Measurements from ENCODE around the gene REC8. TPM values are rescaled to one million over a fixed set of nuclear protein-coding genes. Genes with fewer than 3 reads are reported as not detected.
"Not testable (repeated sequence)": the region's sequence is repeated elsewhere in the genome, so short reads cannot be mapped to it uniquely, and the experiment has no call there.

The REC8 gene
- total and polyA plus RNA-seq, 9 donors, result 2.1 to 18.1 (median 10.7) TPM

GRCh38 chr14:24216345-24216699, 44.4 kb downstream of the REC8 start:
- Histone ChIP-seq H3K27me3 (ENCODE audit: control insufficient read depth, insufficient read depth, low read length) (no peaks in the 10 kb centered on the region), H3K4me3 (ENCODE audit: low read length) (peak overlapping the region; percentile 66), H3K4me1 (ENCODE audit: control insufficient read depth, insufficient read depth, low read length) (peaks cover 17% of the 10 kb centered on the region), H3K27ac (ENCODE audit: low read length) (peak overlapping the region; percentile 97), H3K9me3 (replicated peaks; ENCODE audit: control insufficient read depth, low read depth, low read length) (no peaks in the 10 kb centered on the region), H3K36me3 (ENCODE audit: control insufficient read depth, insufficient read depth, low read length) (peaks cover 19% of the 10 kb centered on the region)
- WGBS (ENCODE audit: insufficient coverage), result no CpG with 5 or more reads among the region's 2 CpGs
- DNase-seq, result no peak

DNA sequence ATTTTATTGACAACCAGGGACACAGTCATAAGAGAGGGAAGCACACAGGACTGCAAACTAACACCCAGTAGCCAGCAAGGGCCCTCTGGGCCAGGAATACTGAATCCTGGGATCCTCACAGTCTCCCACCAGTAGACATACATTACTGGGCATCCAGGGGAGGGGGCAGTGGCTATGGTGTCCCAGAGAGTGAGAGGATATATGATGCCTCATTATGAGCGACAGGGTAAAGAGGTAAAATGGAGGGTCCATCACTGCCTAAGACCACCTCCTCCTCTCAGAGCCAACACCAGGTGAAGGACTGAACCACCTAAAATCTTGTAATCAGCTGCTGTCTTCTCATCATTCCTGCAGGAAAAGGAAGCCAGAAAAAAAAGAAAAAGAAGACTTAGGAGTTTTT, 45.0 kb downstream of the REC8 start:
- WGBS (ENCODE audit: insufficient coverage), result no CpG with 5 or more reads among the region's 1 CpG
- peaks cover 17% of the 10 kb centered on the region for H3K4me1 ChIP-seq (ENCODE audit: control insufficient read depth, insufficient read depth, low read length)
- not testable (repeated sequence) for H3K27ac ChIP-seq (ENCODE audit: low read length); DNase-seq; H3K4me3 ChIP-seq (ENCODE audit: low read length); H3K9me3 ChIP-seq (replicated peaks; ENCODE audit: control insufficient read depth, low read depth, low read length); H3K27me3 ChIP-seq (ENCODE audit: control insufficient read depth, insufficient read depth, low read length)
- peaks cover 16% of the 10 kb centered on the region for H3K36me3 ChIP-seq (ENCODE audit: control insufficient read depth, insufficient read depth, low read length)

DNA sequence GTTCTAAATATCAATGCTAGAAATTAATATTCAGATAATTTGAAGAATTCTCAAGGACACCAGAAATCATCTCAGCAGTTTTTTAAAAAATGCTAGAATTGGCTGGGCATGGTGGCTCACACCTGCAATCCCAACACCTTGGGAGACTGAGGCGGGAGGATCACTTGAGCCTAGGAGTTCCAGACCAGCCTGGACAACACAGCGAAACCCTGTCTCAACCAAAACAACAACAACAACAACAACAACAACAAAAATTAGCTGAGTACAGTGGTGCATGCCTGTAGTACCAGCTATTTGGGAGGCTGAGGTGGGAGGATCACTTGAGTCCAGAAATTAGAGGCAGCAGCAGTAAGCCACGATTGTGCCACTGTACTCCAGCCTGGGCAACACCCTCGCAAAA, 47.2 kb downstream of the REC8 start:
- H3K27ac ChIP-seq (ENCODE audit: low read length), result no peak overlapping the region
- H3K36me3 ChIP-seq (ENCODE audit: control insufficient read depth, insufficient read depth, low read length), result peaks cover 14% of the 10 kb centered on the region
- peaks cover 12% of the 10 kb centered on the region for H3K4me1 ChIP-seq (ENCODE audit: control insufficient read depth, insufficient read depth, low read length)
- H3K4me3 ChIP-seq (ENCODE audit: low read length), result no peak overlapping the region
- no peaks in the 10 kb centered on the region for H3K27me3 ChIP-seq (ENCODE audit: control insufficient read depth, insufficient read depth, low read length)
- H3K9me3 ChIP-seq (replicated peaks; ENCODE audit: control insufficient read depth, low read depth, low read length), result no peaks in the 10 kb centered on the region
- no CpG with 5 or more reads among the region's 4 CpGs for WGBS (ENCODE audit: insufficient coverage)
- no peak for DNase-seq

- peaks cover 12% of the 10 kb centered on the region for H3K36me3 ChIP-seq (ENCODE audit: control insufficient read depth, insufficient read depth, low read length)
- no peak overlapping the region for H3K4me3 ChIP-seq (ENCODE audit: low read length)
- no peak overlapping the region for H3K27ac ChIP-seq (ENCODE audit: low read length)
- WGBS (ENCODE audit: insufficient coverage), result no CpG with 5 or more reads among the region's 3 CpGs
- H3K27me3 ChIP-seq (ENCODE audit: control insufficient read depth, insufficient read depth, low read length), result no peaks in the 10 kb centered on the region
- DNase-seq, result no peak
- peaks cover 9% of the 10 kb centered on the region for H3K4me1 ChIP-seq (ENCODE audit: control insufficient read depth, insufficient read depth, low read length)
- H3K9me3 ChIP-seq (replicated peaks; ENCODE audit: control insufficient read depth, low read depth, low read length), result no peaks in the 10 kb centered on the region
These were observed 47.6 kb downstream of the REC8 start for GRCh38 chr14:24219521-24219920.

GRCh38 chr14:24222987-24223386, 51.1 kb downstream of the REC8 start:
- H3K9me3 ChIP-seq (replicated peaks; ENCODE audit: control insufficient read depth, low read depth, low read length); H3K36me3 ChIP-seq (ENCODE audit: control insufficient read depth, insufficient read depth, low read length); DNase-seq; H3K27me3 ChIP-seq (ENCODE audit: control insufficient read depth, insufficient read depth, low read length); H3K4me3 ChIP-seq (ENCODE audit: low read length); H3K4me1 ChIP-seq (ENCODE audit: control insufficient read depth, insufficient read depth, low read length); H3K27ac ChIP-seq (ENCODE audit: low read length): not testable (repeated sequence)
- WGBS (ENCODE audit: insufficient coverage), result 92% methylated on average over 2 of the region's 4 CpGs

DNA sequence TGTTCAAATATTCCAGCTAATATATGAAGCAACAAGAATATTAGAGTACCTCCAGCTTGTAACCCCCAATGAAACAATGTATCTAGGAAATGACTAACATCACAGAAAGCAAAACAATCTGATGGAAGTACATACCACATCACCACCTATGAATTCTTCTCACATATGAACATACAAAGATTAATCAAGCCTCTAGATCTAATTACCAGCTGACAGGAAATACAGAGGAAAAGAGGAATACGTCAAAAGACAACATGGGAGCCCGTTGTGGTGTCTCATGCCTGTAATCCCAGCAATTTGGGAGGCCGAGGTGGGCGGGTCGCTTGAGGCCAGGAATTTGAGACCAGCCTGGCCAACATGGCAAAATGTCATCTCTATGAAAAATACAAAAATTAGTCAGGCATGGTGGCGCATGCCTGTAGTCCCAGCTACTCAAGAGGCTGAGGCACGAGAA, 52.8 kb downstream of the REC8 start:
- no peaks in the 10 kb centered on the region for H3K4me1 ChIP-seq (ENCODE audit: control insufficient read depth, insufficient read depth, low read length)
- no peaks in the 10 kb centered on the region for H3K27me3 ChIP-seq (ENCODE audit: control insufficient read depth, insufficient read depth, low read length)
- H3K36me3 ChIP-seq (ENCODE audit: control insufficient read depth, insufficient read depth, low read length), result peaks cover 7% of the 10 kb centered on the region
- H3K4me3 ChIP-seq (ENCODE audit: low read length), result no peak overlapping the region
- H3K27ac ChIP-seq (ENCODE audit: low read length), result peak overlapping the region; percentile 65
- DNase-seq, result no peak
- 88% methylated on average over 2 of the region's 7 CpGs for WGBS (ENCODE audit: insufficient coverage)
- H3K9me3 ChIP-seq (replicated peaks; ENCODE audit: control insufficient read depth, low read depth, low read length), result no peaks in the 10 kb centered on the region

- H3K9me3 ChIP-seq (replicated peaks; ENCODE audit: control insufficient read depth, low read depth, low read length), result no peaks in the 10 kb centered on the region
- H3K36me3 ChIP-seq (ENCODE audit: control insufficient read depth, insufficient read depth, low read length), result peaks cover 7% of the 10 kb centered on the region
- no peaks in the 10 kb centered on the region for H3K27me3 ChIP-seq (ENCODE audit: control insufficient read depth, insufficient read depth, low read length)
- WGBS (ENCODE audit: insufficient coverage), result no CpG with 5 or more reads among the region's 1 CpG
- H3K27ac ChIP-seq (ENCODE audit: low read length), result no peak overlapping the region
- no peak overlapping the region for H3K4me3 ChIP-seq (ENCODE audit: low read length)
- DNase-seq, result no peak
- peaks cover 8% of the 10 kb centered on the region for H3K4me1 ChIP-seq (ENCODE audit: control insufficient read depth, insufficient read depth, low read length)
These were observed 54.6 kb downstream of the REC8 start for GRCh38 chr14:24226473-24226872.

DNA sequence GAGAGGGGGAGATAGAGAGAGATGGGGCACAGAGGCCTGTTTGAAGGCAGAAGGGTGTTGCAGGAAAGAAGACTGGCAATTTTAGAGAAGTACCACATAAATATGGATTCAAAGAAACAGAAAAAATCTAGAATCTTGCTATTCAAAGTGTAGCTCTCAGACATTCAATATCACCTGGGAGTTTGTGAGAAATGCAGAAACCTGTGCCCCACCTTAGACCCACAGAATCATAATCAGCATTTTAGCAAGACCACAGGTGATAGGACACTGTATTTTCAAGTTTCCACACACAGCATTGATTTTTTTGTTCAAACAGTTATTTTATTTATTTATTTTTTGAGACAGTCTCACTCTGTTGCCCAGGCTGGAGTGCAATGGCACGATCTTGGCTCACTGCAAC, 57.0 kb downstream of the REC8 start:
- DNase-seq, result no peak
- no peak overlapping the region for H3K27ac ChIP-seq (ENCODE audit: low read length)
- no peaks in the 10 kb centered on the region for H3K9me3 ChIP-seq (replicated peaks; ENCODE audit: control insufficient read depth, low read depth, low read length)
- no peaks in the 10 kb centered on the region for H3K27me3 ChIP-seq (ENCODE audit: control insufficient read depth, insufficient read depth, low read length)
- WGBS (ENCODE audit: insufficient coverage), result no CpG with 5 or more reads among the region's 1 CpG
- H3K4me1 ChIP-seq (ENCODE audit: control insufficient read depth, insufficient read depth, low read length), result peaks cover 19% of the 10 kb centered on the region
- no peak overlapping the region for H3K4me3 ChIP-seq (ENCODE audit: low read length)
- H3K36me3 ChIP-seq (ENCODE audit: control insufficient read depth, insufficient read depth, low read length), result peaks cover 8% of the 10 kb centered on the region

Other genes with a start within 250 kb of the REC8 start
Only the 30 nearest of the 32 such genes appear.
- 13.7 TPM for gene DHRS4L2, start 183.2 kb upstream of the REC8 start, total RNA-seq
- 10 to 100 TPM in 6 of 8 donors, 1 to 10 TPM in 2; 8.8 to 16.3 (median 12.2) TPM for gene DHRS4L2, start 183.2 kb upstream of the REC8 start, polyA plus RNA-seq (ENCODE audit: insufficient read depth in 1 of 8, insufficient read length in 8 of 8, low replicate concordance in 1 of 8)
- gene CARMIL3, start 120.1 kb upstream of the REC8 start, total RNA-seq, result 0.27 TPM
- under 1 TPM; 0.06 to 0.54 (median 0.19) TPM for gene CARMIL3, start 120.1 kb upstream of the REC8 start, polyA plus RNA-seq (ENCODE audit: insufficient read depth in 1 of 8, insufficient read length in 8 of 8, low replicate concordance in 1 of 8)
- not detected for gene CPNE6, start 100.5 kb upstream of the REC8 start, total RNA-seq
- under 1 TPM in 2 of 8 donors, not detected in 6; 0.23 to 0.33 TPM for gene CPNE6, start 100.5 kb upstream of the REC8 start, polyA plus RNA-seq (ENCODE audit: insufficient read depth in 1 of 8, insufficient read length in 8 of 8, low replicate concordance in 1 of 8)
- gene PCK2, start 77.8 kb upstream of the REC8 start, total RNA-seq, result 2.5 TPM
- 10 to 100 TPM in 1 of 8 donors, 1 to 10 TPM in 7; 3.4 to 15.6 (median 3.9) TPM for gene PCK2, start 77.8 kb upstream of the REC8 start, polyA plus RNA-seq (ENCODE audit: insufficient read depth in 1 of 8, insufficient read length in 8 of 8, low replicate concordance in 1 of 8)
- 43.7 TPM for gene DCAF11, start 57.3 kb upstream of the REC8 start, total RNA-seq
- gene DCAF11, start 57.3 kb upstream of the REC8 start, polyA plus RNA-seq (ENCODE audit: insufficient read depth in 1 of 8, insufficient read length in 8 of 8, low replicate concordance in 1 of 8), result 10 to 100 TPM; 40.2 to 47.8 (median 42.5) TPM
- gene NRL, start 57.1 kb upstream of the REC8 start, total RNA-seq, result 1.6 TPM
- gene NRL, start 57.1 kb upstream of the REC8 start, polyA plus RNA-seq (ENCODE audit: insufficient read depth in 1 of 8, insufficient read length in 8 of 8, low replicate concordance in 1 of 8), result 1 to 10 TPM in 7 of 8 donors, under 1 TPM in 1; 0.96 to 2.2 (median 1.8) TPM
- 170 TPM for gene FITM1, start 41.4 kb upstream of the REC8 start, total RNA-seq
- 100 to 1,000 TPM in 7 of 8 donors, 10 to 100 TPM in 1; 80.7 to 168 (median 124) TPM for gene FITM1, start 41.4 kb upstream of the REC8 start, polyA plus RNA-seq (ENCODE audit: insufficient read depth in 1 of 8, insufficient read length in 8 of 8, low replicate concordance in 1 of 8)
- 110 TPM for gene PSME1, start 35.9 kb upstream of the REC8 start, total RNA-seq
- 100 to 1,000 TPM; 103 to 130 (median 116) TPM for gene PSME1, start 35.9 kb upstream of the REC8 start, polyA plus RNA-seq (ENCODE audit: insufficient read depth in 1 of 8, insufficient read length in 8 of 8, low replicate concordance in 1 of 8)
- gene EMC9, start 30.5 kb upstream of the REC8 start, total RNA-seq, result 29.9 TPM
- 10 to 100 TPM; 22.4 to 40.0 (median 29.4) TPM for gene EMC9, start 30.5 kb upstream of the REC8 start, polyA plus RNA-seq (ENCODE audit: insufficient read depth in 1 of 8, insufficient read length in 8 of 8, low replicate concordance in 1 of 8)
- 100 TPM for gene PSME2, start 25.5 kb upstream of the REC8 start, total RNA-seq
- 10 to 100 TPM; 82.8 to 97.6 (median 93.2) TPM for gene PSME2, start 25.5 kb upstream of the REC8 start, polyA plus RNA-seq (ENCODE audit: insufficient read depth in 1 of 8, insufficient read length in 8 of 8, low replicate concordance in 1 of 8)
- gene RNF31, start 24.6 kb upstream of the REC8 start, total RNA-seq, result 36.4 TPM
- gene RNF31, start 24.6 kb upstream of the REC8 start, polyA plus RNA-seq (ENCODE audit: insufficient read depth in 1 of 8, insufficient read length in 8 of 8, low replicate concordance in 1 of 8), result 10 to 100 TPM; 27.3 to 37.0 (median 35.8) TPM
- 24.9 TPM for gene IRF9, start 10.8 kb upstream of the REC8 start, total RNA-seq
- 10 to 100 TPM; 24.0 to 36.3 (median 27.3) TPM for gene IRF9, start 10.8 kb upstream of the REC8 start, polyA plus RNA-seq (ENCODE audit: insufficient read depth in 1 of 8, insufficient read length in 8 of 8, low replicate concordance in 1 of 8)
- gene IPO4, start 16.7 kb downstream of the REC8 start, total RNA-seq, result 19.9 TPM
- gene IPO4, start 16.7 kb downstream of the REC8 start, polyA plus RNA-seq (ENCODE audit: insufficient read depth in 1 of 8, insufficient read length in 8 of 8, low replicate concordance in 1 of 8), result 10 to 100 TPM; 25.0 to 37.5 (median 29.8) TPM
- 29.6 TPM for gene TM9SF1, start 23.4 kb downstream of the REC8 start, total RNA-seq
- gene TM9SF1, start 23.4 kb downstream of the REC8 start, polyA plus RNA-seq (ENCODE audit: insufficient read depth in 1 of 8, insufficient read length in 8 of 8, low replicate concordance in 1 of 8), result 10 to 100 TPM; 14.7 to 22.2 (median 20.1) TPM
- not detected for gene TSSK4, start 33.6 kb downstream of the REC8 start, total RNA-seq
- 1 to 10 TPM; 1.6 to 5.5 (median 3.8) TPM for gene TSSK4, start 33.6 kb downstream of the REC8 start, polyA plus RNA-seq (ENCODE audit: insufficient read depth in 1 of 8, insufficient read length in 8 of 8, low replicate concordance in 1 of 8)
- 29.8 TPM for gene CHMP4A, start 41.4 kb downstream of the REC8 start, total RNA-seq
- 10 to 100 TPM; 31.2 to 45.1 (median 41.8) TPM for gene CHMP4A, start 41.4 kb downstream of the REC8 start, polyA plus RNA-seq (ENCODE audit: insufficient read depth in 1 of 8, insufficient read length in 8 of 8, low replicate concordance in 1 of 8)
- 24.9 TPM for gene MDP1, start 44.0 kb downstream of the REC8 start, total RNA-seq
- 10 to 100 TPM in 1 of 8 donors, 1 to 10 TPM in 7; 7.4 to 11.6 (median 8.5) TPM for gene MDP1, start 44.0 kb downstream of the REC8 start, polyA plus RNA-seq (ENCODE audit: insufficient read depth in 1 of 8, insufficient read length in 8 of 8, low replicate concordance in 1 of 8)
- gene NEDD8, start 60.3 kb downstream of the REC8 start, total RNA-seq, result 245 TPM
- 100 to 1,000 TPM; 180 to 243 (median 216) TPM for gene NEDD8, start 60.3 kb downstream of the REC8 start, polyA plus RNA-seq (ENCODE audit: insufficient read depth in 1 of 8, insufficient read length in 8 of 8, low replicate concordance in 1 of 8)
- 44.6 TPM for gene GMPR2, start 60.8 kb downstream of the REC8 start, total RNA-seq
- gene GMPR2, start 60.8 kb downstream of the REC8 start, polyA plus RNA-seq (ENCODE audit: insufficient read depth in 1 of 8, insufficient read length in 8 of 8, low replicate concordance in 1 of 8), result 10 to 100 TPM; 41.9 to 59.7 (median 48.9) TPM
- gene TINF2, start 70.5 kb downstream of the REC8 start, total RNA-seq, result 35.5 TPM
- 10 to 100 TPM; 37.9 to 44.3 (median 40.9) TPM for gene TINF2, start 70.5 kb downstream of the REC8 start, polyA plus RNA-seq (ENCODE audit: insufficient read depth in 1 of 8, insufficient read length in 8 of 8, low replicate concordance in 1 of 8)
- 0.71 TPM for gene TGM1, start 91.1 kb downstream of the REC8 start, total RNA-seq
- 1 to 10 TPM in 6 of 8 donors, under 1 TPM in 2; 0.84 to 3.0 (median 1.2) TPM for gene TGM1, start 91.1 kb downstream of the REC8 start, polyA plus RNA-seq (ENCODE audit: insufficient read depth in 1 of 8, insufficient read length in 8 of 8, low replicate concordance in 1 of 8)
- gene RABGGTA, start 99.5 kb downstream of the REC8 start, total RNA-seq, result 8.5 TPM
- gene RABGGTA, start 99.5 kb downstream of the REC8 start, polyA plus RNA-seq (ENCODE audit: insufficient read depth in 1 of 8, insufficient read length in 8 of 8, low replicate concordance in 1 of 8), result 10 to 100 TPM; 12.4 to 21.5 (median 14.5) TPM
- gene DHRS1, start 127.7 kb downstream of the REC8 start, total RNA-seq, result 6.9 TPM
- gene DHRS1, start 127.7 kb downstream of the REC8 start, polyA plus RNA-seq (ENCODE audit: insufficient read depth in 1 of 8, insufficient read length in 8 of 8, low replicate concordance in 1 of 8), result 10 to 100 TPM; 14.5 to 24.5 (median 17.7) TPM
- gene NOP9, start 127.8 kb downstream of the REC8 start, total RNA-seq, result 15.7 TPM
- 10 to 100 TPM; 18.1 to 23.9 (median 20.3) TPM for gene NOP9, start 127.8 kb downstream of the REC8 start, polyA plus RNA-seq (ENCODE audit: insufficient read depth in 1 of 8, insufficient read length in 8 of 8, low replicate concordance in 1 of 8)
- gene CIDEB, start 135.9 kb downstream of the REC8 start, total RNA-seq, result 13.4 TPM
- gene CIDEB, start 135.9 kb downstream of the REC8 start, polyA plus RNA-seq (ENCODE audit: insufficient read depth in 1 of 8, insufficient read length in 8 of 8, low replicate concordance in 1 of 8), result 10 to 100 TPM in 7 of 8 donors, 1 to 10 TPM in 1; 8.9 to 21.1 (median 15.3) TPM
- 1.9 TPM for gene LTB4R2, start 138.1 kb downstream of the REC8 start, total RNA-seq
- gene LTB4R2, start 138.1 kb downstream of the REC8 start, polyA plus RNA-seq (ENCODE audit: insufficient read depth in 1 of 8, insufficient read length in 8 of 8, low replicate concordance in 1 of 8), result 1 to 10 TPM; 1.1 to 4.4 (median 2.8) TPM
- 2.5 TPM for gene LTB4R, start 139.4 kb downstream of the REC8 start, total RNA-seq
- 1 to 10 TPM; 2.1 to 5.9 (median 3.5) TPM for gene LTB4R, start 139.4 kb downstream of the REC8 start, polyA plus RNA-seq (ENCODE audit: insufficient read depth in 1 of 8, insufficient read length in 8 of 8, low replicate concordance in 1 of 8)
- 7.0 TPM for gene ADCY4, start 163.0 kb downstream of the REC8 start, total RNA-seq
- 10 to 100 TPM in 6 of 8 donors, 1 to 10 TPM in 2; 9.4 to 18.7 (median 13.9) TPM for gene ADCY4, start 163.0 kb downstream of the REC8 start, polyA plus RNA-seq (ENCODE audit: insufficient read depth in 1 of 8, insufficient read length in 8 of 8, low replicate concordance in 1 of 8)
- gene RIPK3, start 167.9 kb downstream of the REC8 start, total RNA-seq, result 2.0 TPM
- gene RIPK3, start 167.9 kb downstream of the REC8 start, polyA plus RNA-seq (ENCODE audit: insufficient read depth in 1 of 8, insufficient read length in 8 of 8, low replicate concordance in 1 of 8), result 1 to 10 TPM; 1.1 to 3.6 (median 1.3) TPM
- 54.5 TPM for gene NFATC4, start 196.1 kb downstream of the REC8 start, total RNA-seq
- gene NFATC4, start 196.1 kb downstream of the REC8 start, polyA plus RNA-seq (ENCODE audit: insufficient read depth in 1 of 8, insufficient read length in 8 of 8, low replicate concordance in 1 of 8), result 10 to 100 TPM; 35.2 to 71.1 (median 50.8) TPM